Upper lobe of left lung (tissue), 4 donors: ENCODE results near the gene ERCC5.

Source experiments
- POLR2AphosphoS5 ChIP-seq, 2 donors: sonication (generic); formaldehyde crosslinking; IDR thresholded peaks; one replicate each; pipeline ENCODE4 v1.5.1; 2017; ENCODE audit warnings: antibody characterized with exemption in 2 of 2
- TF ChIP-seq, protein P1 (sequence below), 6 experiments: fragments of 450-650 bp in 4 of 6; fragments of 200-600 bp in 2 of 6; sonication (generic) in 2 of 6; IDR thresholded peaks; one replicate each; pipeline ENCODE4 v1.5.1; 2016 to 2019; ENCODE audit warnings: antibody characterized with exemption in 6 of 6

DNA sequence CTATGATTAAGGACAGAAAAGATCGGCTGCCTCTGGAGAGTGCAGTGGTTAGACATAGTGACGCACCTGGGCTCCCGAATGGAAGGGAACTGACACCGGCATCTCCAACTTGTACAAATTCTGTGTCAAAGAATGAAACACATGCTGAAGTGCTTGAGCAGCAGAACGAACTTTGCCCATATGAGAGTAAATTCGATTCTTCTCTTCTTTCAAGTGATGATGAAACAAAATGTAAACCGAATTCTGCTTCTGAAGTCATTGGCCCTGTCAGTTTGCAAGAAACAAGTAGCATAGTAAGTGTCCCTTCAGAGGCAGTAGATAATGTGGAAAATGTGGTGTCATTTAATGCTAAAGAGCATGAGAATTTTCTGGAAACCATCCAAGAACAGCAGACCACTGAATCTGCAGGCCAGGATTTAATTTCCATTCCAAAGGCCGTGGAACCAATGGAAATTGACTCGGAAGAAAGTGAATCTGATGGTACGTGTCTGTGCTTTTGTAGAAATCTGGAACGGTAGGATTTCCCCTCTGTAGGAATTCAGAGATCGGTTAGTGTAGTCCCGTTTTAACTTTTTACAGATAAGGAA is 16.9 kb downstream of the ERCC5 start:
- TF ChIP-seq POLR2AphosphoS5 (IDR thresholded peaks at IDR 0.05) = no peak
- TF ChIP-seq, protein P1, sequence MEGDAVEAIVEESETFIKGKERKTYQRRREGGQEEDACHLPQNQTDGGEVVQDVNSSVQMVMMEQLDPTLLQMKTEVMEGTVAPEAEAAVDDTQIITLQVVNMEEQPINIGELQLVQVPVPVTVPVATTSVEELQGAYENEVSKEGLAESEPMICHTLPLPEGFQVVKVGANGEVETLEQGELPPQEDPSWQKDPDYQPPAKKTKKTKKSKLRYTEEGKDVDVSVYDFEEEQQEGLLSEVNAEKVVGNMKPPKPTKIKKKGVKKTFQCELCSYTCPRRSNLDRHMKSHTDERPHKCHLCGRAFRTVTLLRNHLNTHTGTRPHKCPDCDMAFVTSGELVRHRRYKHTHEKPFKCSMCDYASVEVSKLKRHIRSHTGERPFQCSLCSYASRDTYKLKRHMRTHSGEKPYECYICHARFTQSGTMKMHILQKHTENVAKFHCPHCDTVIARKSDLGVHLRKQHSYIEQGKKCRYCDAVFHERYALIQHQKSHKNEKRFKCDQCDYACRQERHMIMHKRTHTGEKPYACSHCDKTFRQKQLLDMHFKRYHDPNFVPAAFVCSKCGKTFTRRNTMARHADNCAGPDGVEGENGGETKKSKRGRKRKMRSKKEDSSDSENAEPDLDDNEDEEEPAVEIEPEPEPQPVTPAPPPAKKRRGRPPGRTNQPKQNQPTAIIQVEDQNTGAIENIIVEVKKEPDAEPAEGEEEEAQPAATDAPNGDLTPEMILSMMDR (IDR thresholded peaks at IDR 0.05) = no peak
